Thyroid gland (tissue), 4 donors: ENCODE data around the gene MAGI1. TPM values are rescaled to one million over a fixed set of nuclear protein-coding genes. Genes with fewer than 3 reads are reported as not detected.

Experiments
- DNase-seq, 2 donors: peaks; one replicate each; pipeline ENCODE4 v3.0.0-alpha.2; 2019
- H3K27ac ChIP-seq, 3 donors: fragments of 200-600 bp; sonication (generic); 1 replicate in 2 of 3; 2 replicates in 1 of 3; pipeline ENCODE4 v1.5.1; 2016 to 2019; ENCODE audit warnings: mild to moderate bottlenecking in 1 of 3, moderate library complexity in 1 of 3
- H3K27me3 ChIP-seq: fragments of 200-600 bp; sonication (generic); one replicate; pipeline ENCODE4 v1.5.1; 2019
- H3K36me3 ChIP-seq, 2 donors: fragments of 200-600 bp; sonication (generic); one replicate each; pipeline ENCODE4 v1.5.1; 2016 to 2019
- H3K4me1 ChIP-seq, 2 donors: fragments of 200-600 bp; sonication (generic); one replicate each; pipeline ENCODE4 v1.5.1; 2017 to 2019
- H3K4me3 ChIP-seq, 3 donors: fragments of 200-600 bp; sonication (generic); replicated peaks in 1 of 3; 1 replicate in 2 of 3; 2 replicates in 1 of 3; pipeline ENCODE4 v1.5.1; 2016; ENCODE audit warnings: mild to moderate bottlenecking in 1 of 3
- H3K9me3 ChIP-seq: fragments of 200-600 bp; sonication (generic); one replicate; pipeline ENCODE4 v1.5.1; 2017
- CTCF ChIP-seq, 6 experiments: fragments of 200-600 bp in 3 of 6; fragments of 450-650 bp in 3 of 6; sonication (generic) in 3 of 6; IDR thresholded peaks; one replicate each; pipeline ENCODE4 v1.5.1; 2016 to 2019; ENCODE audit warnings: antibody characterized with exemption in 6 of 6, mild to moderate bottlenecking in 2 of 6, inconsistent platforms in 1 of 6, moderate library complexity in 1 of 6
- POLR2A ChIP-seq, 2 donors: fragments of 450-650 bp; IDR thresholded peaks; one replicate each; pipeline ENCODE4 v1.6.1; 2017; ENCODE audit warnings: antibody characterized with exemption in 2 of 2, mild to moderate bottlenecking in 2 of 2, moderate library complexity in 1 of 2
- WGBS, 2 donors: methylation state at CpG; one replicate each; pipeline ENCODE4 v1.1.5; 2017; 5-methylcytosine and 5-hydroxymethylcytosine counted together
- intact Hi-C: fragments of 100-400 bp; cut with DNase I; formaldehyde crosslinking; loops from one replicate; pipeline ENCODE4 v1.15.1; 2023
- total RNA-seq, 4 donors: library from RNA; depleted of rRNA; stranded (reverse); fragments of >200 nt; gene quantifications; one replicate each; pipeline ENCODE4 v1.2.3, GENCODE V29; 2016

The MAGI1 gene
- total RNA-seq, 4 donors from 2014 or later: 60.5 to 123 (median 87.5) TPM

- Histone ChIP-seq H3K4me1 (no peaks in the 10 kb centered on the region), H3K4me3 (no peak overlapping the region), H3K27me3 (no peaks in the 10 kb centered on the region), H3K9me3 (no peaks in the 10 kb centered on the region), H3K27ac (no peak overlapping the region), H3K36me3 (no peaks in the 10 kb centered on the region)
- TF ChIP-seq POLR2A (IDR thresholded peaks at IDR 0.05) (no peak), CTCF (IDR thresholded peaks at IDR 0.05) (no peak)
- WGBS, 2 donors: 91 to 93% methylated on average over 5 of the region's 5 CpGs
- intact Hi-C loops: no loop called here
- no peak for DNase-seq
Measured at GRCh38 chr3:65560133-65560532, 478.6 kb downstream of the MAGI1 start.

DNA sequence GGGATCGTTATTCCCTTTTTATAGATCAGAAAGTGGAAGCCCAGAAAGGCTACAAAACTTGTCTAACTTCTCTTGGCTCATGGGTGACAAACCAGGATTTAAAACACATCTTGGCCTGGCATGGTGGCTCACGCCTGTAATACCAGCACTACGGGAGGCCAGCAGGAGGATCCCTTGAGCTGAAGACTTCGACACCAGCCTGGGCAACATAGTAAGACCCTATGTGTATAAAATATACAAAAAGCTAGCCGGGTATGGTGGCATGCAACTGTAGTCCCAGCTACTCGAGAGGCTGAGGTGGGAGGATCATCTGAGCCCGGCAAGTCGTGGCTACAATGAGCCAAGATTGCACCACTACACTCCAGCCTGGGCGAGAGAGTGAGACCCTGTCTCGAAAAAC, 479.1 kb downstream of the MAGI1 start:
- intact Hi-C loops: no loop called here
- Histone ChIP-seq H3K4me1 (no peaks in the 10 kb centered on the region), H3K9me3 (no peaks in the 10 kb centered on the region), H3K27ac (no peak overlapping the region), H3K36me3 (no peaks in the 10 kb centered on the region), H3K4me3 (no peak overlapping the region), H3K27me3 (no peaks in the 10 kb centered on the region)
- DNase-seq: no peak
- TF ChIP-seq POLR2A (IDR thresholded peaks at IDR 0.05) (no peak), CTCF (IDR thresholded peaks at IDR 0.05) (no peak)
- 97 to 98% methylated on average over 10 of the region's 10 CpGs for WGBS, 2 donors

DNA sequence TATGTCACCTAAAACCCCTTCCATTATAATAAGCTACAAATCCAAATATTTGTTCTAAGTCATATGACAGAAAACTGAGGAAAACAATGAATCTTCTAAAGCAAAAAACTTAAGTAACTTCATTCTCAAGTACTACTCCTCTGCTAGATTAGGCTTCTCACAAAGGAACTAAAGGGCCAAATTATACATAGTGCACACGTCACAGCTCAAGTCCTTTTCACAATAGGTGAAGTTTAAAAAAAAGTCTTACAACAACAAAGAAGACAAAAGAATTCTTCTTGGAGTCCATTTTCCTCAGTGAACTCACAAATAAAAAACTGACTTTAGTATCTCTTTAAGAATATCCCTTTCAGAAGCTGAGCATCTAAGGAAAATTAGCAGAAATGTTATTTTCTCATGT, 479.9 kb downstream of the MAGI1 start:
- no peak for DNase-seq
- intact Hi-C loops: no loop called here
- TF ChIP-seq POLR2A (IDR thresholded peaks at IDR 0.05) (no peak), CTCF (IDR thresholded peaks at IDR 0.05) (no peak)
- WGBS, 2 donors: 70 to 73% methylated on average over 1 of the region's 1 CpG
- Histone ChIP-seq H3K9me3 (no peaks in the 10 kb centered on the region), H3K27me3 (no peaks in the 10 kb centered on the region), H3K27ac (no peak overlapping the region), H3K36me3 (no peaks in the 10 kb centered on the region), H3K4me3 (no peak overlapping the region), H3K4me1 (no peaks in the 10 kb centered on the region)

DNA sequence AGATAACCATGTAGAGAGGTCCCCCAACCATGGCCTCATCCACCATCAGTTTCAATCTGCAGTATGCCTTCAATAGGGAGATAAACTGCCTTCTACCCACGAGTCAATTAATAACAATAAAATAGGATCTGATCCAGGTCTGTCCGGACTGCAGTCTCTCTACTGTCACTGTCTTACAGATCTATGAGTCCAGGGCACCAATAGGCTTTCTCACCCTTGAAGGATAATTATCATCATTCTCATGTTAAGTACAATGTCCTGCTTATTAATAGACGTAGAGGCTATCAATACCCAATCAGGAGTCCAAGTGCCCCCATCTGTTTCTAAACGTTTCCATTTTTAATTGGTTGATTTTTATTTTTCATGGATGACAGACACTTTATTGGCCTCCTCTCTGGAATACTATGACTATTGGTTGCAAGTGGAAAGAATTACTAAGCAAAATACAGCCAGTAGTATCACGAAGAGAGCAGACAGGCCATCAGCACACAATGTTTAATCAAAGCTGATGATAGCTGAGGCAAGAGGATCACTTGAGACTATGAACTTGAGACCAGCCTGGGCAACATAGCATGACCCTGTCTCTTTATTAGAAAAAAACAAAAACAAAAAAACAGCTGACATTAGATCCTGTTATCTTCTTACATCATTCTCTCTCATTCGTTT, 480.7 kb downstream of the MAGI1 start:
- intact Hi-C loops: no loop called here
- no peaks in the 10 kb centered on the region for H3K4me1 ChIP-seq
- no peaks in the 10 kb centered on the region for H3K36me3 ChIP-seq
- WGBS, 2 donors: 77 to 90% methylated on average over 6 of the region's 6 CpGs
- no peak overlapping the region for H3K27ac ChIP-seq
- no peak overlapping the region for H3K4me3 ChIP-seq
- H3K27me3 ChIP-seq: no peaks in the 10 kb centered on the region
- no peaks in the 10 kb centered on the region for H3K9me3 ChIP-seq
- DNase-seq: no peak
- TF ChIP-seq CTCF (IDR thresholded peaks at IDR 0.05) (no peak), POLR2A (IDR thresholded peaks at IDR 0.05) (no peak)

DNA sequence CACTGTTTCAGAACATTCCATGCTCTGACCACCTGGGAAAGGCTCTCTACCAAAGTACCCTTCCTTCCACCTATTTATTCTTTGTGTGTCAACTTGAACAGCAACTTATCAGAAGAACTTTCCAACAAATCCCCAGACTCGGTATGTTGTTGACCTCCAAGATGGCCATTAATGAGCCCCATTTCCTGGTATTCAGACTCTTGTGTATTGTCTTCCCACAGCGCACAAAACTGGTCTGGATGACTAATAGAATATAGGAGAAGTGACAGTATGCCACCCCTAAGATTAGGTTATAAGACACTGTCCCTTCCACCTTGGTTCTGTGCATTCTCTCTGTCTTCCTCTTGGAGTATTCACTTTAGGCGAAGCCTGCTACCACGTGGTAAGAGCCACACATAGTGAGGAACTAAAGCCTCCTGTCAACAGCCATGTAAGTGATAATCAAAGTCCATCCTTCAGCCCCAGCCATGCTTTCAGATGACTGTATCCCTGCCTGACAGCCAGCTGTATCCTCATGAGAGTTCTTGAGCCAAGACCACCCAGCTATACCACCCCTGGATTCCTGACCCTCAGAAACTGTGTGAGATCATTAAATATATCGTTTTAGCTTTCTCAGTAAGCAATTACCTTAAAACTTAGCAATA, 481.7 kb downstream of the MAGI1 start:
- intact Hi-C loops: no loop called here
- Histone ChIP-seq H3K27ac (no peak overlapping the region), H3K9me3 (no peaks in the 10 kb centered on the region), H3K27me3 (no peaks in the 10 kb centered on the region), H3K4me1 (no peaks in the 10 kb centered on the region), H3K4me3 (no peak overlapping the region), H3K36me3 (no peaks in the 10 kb centered on the region)
- 88% methylated on average over 5 of the region's 5 CpGs for WGBS, 2 donors
- no peak for TF ChIP-seq POLR2A (IDR thresholded peaks at IDR 0.05)
- TF ChIP-seq CTCF (IDR thresholded peaks at IDR 0.05): no peak
- DNase-seq: no peak
